T-helper 17 cell (primary cell): ENCODE data around the gene PLBD1. TPM values are rescaled to one million over a fixed set of nuclear protein-coding genes. Genes with fewer than 3 reads are reported as not detected.

ENCODE experiments used
- ATAC-seq: fragments of 150-1000 bp; cut with Tn5 transposase; 2 replicates; pipeline ENCODE4 v1.10.0; 2021; ENCODE audit warnings: mild to moderate bottlenecking, moderate library complexity
- DNase-seq, 3 donors: peaks; one replicate each; pipeline versions ENCODE4 v3.0.0 to v3.0.0-alpha.2; 2020 to 2021
- H3K9me3 ChIP-seq: one replicate; pipeline ENCODE4 v1.7.0; 2013; ENCODE audit warnings: low read length, mild to moderate bottlenecking; ENCODE audit not compliant: control insufficient read depth, poor library complexity, severe bottlenecking
- H3K27ac Mint-ChIP-seq: one replicate; pipeline ENCODE4 v1.8.0; 2022; ENCODE audit warnings: mild to moderate bottlenecking, moderate library complexity, mixed read lengths
- H3K27me3 Mint-ChIP-seq: one replicate; pipeline ENCODE4 v1.8.0; 2022; ENCODE audit warnings: mixed read lengths
- H3K36me3 Mint-ChIP-seq: one replicate; pipeline ENCODE4 v1.8.0; 2022; ENCODE audit warnings: low read depth, mixed read lengths
- H3K4me1 Mint-ChIP-seq: one replicate; pipeline ENCODE4 v1.8.0; 2022; ENCODE audit warnings: mild to moderate bottlenecking, mixed read lengths
- H3K4me3 Mint-ChIP-seq: one replicate; pipeline ENCODE4 v1.8.0; 2022; ENCODE audit warnings: mild to moderate bottlenecking, moderate library complexity, mixed read lengths
- total RNA-seq, 4 donors: library from RNA in 2 of 4; stranded (reverse) in 2 of 4; gene quantifications; one replicate each; pipeline ENCODE4 v1.2.3 and lab custom pipeline; 2022 to 2026

The PLBD1 gene
- total RNA-seq, result 1 to 10 TPM; 1.8 to 5.1 TPM
- total RNA-seq (lab: John Stamatoyannopoulos, UW), result 0.23 to 0.90 reads per million in 2 donors

DNA sequence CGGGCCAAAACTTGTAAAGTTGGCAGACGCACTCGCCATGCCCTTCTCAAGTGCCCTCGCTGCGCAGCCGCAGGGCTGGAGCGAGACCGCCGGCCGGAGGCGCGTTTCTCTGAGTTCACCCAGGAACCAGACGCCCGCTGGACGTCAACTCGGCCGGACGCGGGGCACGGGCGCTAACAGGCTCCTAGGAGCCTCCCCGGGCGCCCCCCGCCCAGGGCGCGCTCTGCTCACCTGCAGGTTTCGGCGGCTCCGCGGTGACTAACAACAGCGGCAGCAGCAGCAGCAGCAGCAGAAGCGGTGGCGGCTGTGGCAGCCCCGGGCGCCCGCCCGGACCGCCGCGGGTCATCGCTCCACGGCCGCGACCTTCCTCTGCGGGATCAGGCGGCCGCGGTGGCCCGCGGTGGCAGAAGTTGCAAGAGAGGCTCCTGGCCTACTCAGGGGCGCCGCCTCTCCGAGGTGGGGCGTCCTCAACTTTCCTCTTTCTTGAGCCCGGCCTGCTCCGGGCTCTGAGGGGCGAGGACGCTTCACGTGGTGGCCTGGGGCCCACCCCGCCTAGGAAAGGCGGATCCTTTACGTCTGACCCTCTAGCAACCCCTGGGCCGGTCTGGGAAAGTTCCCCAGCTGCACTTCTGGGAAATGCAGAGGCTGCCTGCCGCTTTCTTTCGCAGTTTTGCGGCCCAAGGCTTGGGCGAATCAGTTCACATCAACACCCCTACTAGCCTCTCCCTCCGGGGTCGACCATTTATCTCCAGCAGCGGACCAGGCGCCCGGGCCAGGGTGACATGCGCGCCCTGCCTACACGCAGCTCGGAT, at the start of gene PLBD1:
Gene PLBD1, minus strand, starts transcription at position 533 of the 812 bp plus-strand sequence. Its CDS starts 187 bp downstream, at position 346.
- peaks cover 2% of the 10 kb centered on the region for H3K36me3 Mint-ChIP-seq
- H3K9me3 ChIP-seq, result no peaks in the 10 kb centered on the region
- H3K4me1 Mint-ChIP-seq, result peaks cover 4% of the 10 kb centered on the region
- peaks cover 43% of the 10 kb centered on the region for H3K27me3 Mint-ChIP-seq
- ATAC-seq, result peak; percentile 39
- H3K27ac Mint-ChIP-seq, result no peak within 1 kb of the TSS
- DNase-seq, result no peak
- peak within 1 kb of the TSS; percentile 55 for H3K4me3 Mint-ChIP-seq

DNA sequence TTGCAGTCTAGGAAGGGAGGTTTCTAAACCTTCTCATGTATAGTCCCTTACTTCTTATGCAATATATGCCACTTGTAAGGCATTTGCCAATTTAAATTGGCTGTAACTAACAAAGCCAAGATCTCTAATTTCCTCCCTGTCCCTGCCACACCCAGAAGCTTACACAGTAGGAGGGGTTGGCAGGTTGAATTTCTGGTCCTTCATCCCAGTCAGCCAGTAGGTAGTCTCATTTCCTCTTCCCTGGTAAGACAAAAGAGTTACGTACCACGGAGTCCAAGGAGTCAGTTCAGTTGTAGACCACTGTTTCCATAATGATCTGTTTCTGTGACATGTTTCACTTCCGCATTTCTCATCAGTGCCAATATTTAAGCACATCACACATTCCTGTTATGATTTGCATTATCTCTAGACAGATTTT, 47.0 kb upstream of the PLBD1 start:
- H3K9me3 ChIP-seq, result peaks cover 4% of the 10 kb centered on the region
- Mint-ChIP-seq H3K27ac (no peak overlapping the region), H3K4me3 (peak overlapping the region; percentile 36), H3K27me3 (peaks cover 30% of the 10 kb centered on the region), H3K4me1 (peaks cover 8% of the 10 kb centered on the region), H3K36me3 (no peaks in the 10 kb centered on the region)
- ATAC-seq (peak; percentile 33), DNase-seq (no peak)

DNA sequence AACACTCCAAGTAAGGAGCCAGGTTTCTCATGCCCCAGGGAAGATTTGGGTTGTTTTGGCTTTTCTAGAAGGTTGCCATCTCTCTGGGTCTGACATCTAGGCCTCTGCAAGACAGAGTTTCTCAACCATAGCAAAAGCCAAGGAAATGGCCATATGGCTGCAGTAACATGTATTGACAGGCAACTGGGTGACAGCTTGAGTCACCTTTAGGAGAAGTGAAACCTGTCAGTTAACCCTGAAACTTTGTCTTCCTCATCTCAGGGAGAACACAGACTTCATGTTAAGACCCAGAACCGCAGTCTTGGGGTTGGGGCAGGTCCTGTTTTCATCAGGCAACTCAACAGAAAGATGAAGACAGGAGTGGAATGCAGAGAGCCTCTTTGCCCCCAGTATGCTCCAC, 46.0 kb upstream of the PLBD1 start:
- peaks cover 4% of the 10 kb centered on the region for H3K9me3 ChIP-seq
- Mint-ChIP-seq H3K27me3 (peaks cover 21% of the 10 kb centered on the region), H3K36me3 (no peaks in the 10 kb centered on the region), H3K4me1 (peaks cover 2% of the 10 kb centered on the region), H3K4me3 (no peak overlapping the region), H3K27ac (no peak overlapping the region)
- DNase-seq (no peak), ATAC-seq (peak; percentile 67)

- no peak for ATAC-seq
- no peak for DNase-seq
- peaks cover 4% of the 10 kb centered on the region for H3K9me3 ChIP-seq
- Mint-ChIP-seq H3K4me1 (no peaks in the 10 kb centered on the region), H3K27me3 (peaks cover 18% of the 10 kb centered on the region), H3K36me3 (no peaks in the 10 kb centered on the region), H3K4me3 (no peak overlapping the region), H3K27ac (no peak overlapping the region)
Measured at GRCh38 chr12:14612898-14613445, 45.3 kb upstream of the PLBD1 start.

DNA sequence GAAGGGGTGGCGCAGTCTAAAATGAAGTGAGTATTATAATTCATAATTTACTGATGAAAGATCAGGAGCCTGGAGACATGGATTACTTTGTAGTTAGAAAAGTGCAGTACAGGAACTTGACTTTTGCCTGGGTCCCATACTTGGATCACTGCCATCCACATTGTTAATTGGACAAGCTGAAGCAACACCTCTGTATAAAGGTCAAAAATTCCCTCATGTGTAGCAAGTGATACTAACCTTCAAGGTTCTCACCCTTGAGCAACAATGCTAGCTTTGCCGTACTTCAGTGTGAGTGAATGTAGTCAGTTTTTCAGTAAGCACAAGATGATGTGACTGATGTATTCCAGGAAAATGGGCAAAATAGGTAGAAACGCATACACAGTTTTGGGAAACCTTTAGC, 44.6 kb upstream of the PLBD1 start:
- H3K27ac Mint-ChIP-seq, result no peak overlapping the region
- ATAC-seq (no peak), DNase-seq (no peak)
- H3K4me1 Mint-ChIP-seq, result no peaks in the 10 kb centered on the region
- no peaks in the 10 kb centered on the region for H3K36me3 Mint-ChIP-seq
- peaks cover 4% of the 10 kb centered on the region for H3K9me3 ChIP-seq
- no peak overlapping the region for H3K4me3 Mint-ChIP-seq
- H3K27me3 Mint-ChIP-seq, result peaks cover 15% of the 10 kb centered on the region

- no peak for DNase-seq
- no peak overlapping the region for H3K27ac Mint-ChIP-seq
- no peak for ATAC-seq
- no peaks in the 10 kb centered on the region for H3K36me3 Mint-ChIP-seq
- H3K4me1 Mint-ChIP-seq, result no peaks in the 10 kb centered on the region
- no peak overlapping the region for H3K4me3 Mint-ChIP-seq
- H3K9me3 ChIP-seq, result peaks cover 5% of the 10 kb centered on the region
- peaks cover 15% of the 10 kb centered on the region for H3K27me3 Mint-ChIP-seq
Measured at GRCh38 chr12:14611640-14612203, 44.0 kb upstream of the PLBD1 start.

DNA sequence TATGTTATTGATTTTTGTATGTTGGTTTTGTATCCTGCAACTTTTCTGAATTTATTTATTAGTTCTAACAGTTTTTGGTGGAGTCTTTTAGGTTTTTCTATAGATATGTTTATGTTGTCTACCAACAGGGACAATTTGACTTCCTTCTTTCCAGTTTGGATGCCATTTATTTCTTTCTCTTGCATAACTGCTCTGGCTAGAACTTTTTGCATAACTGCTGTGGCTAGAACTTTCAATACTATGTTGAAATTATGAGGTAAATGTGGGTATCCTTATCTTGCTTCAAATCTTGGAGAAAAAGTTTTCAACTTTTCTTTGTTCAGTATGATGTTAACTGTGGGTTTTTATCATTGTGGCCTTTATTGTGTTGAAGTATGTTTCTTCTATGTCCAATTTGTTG, 39.9 kb upstream of the PLBD1 start:
- no peak for DNase-seq
- H3K27ac Mint-ChIP-seq, result no peak overlapping the region
- no peaks in the 10 kb centered on the region for H3K4me1 Mint-ChIP-seq
- H3K27me3 Mint-ChIP-seq, result no peaks in the 10 kb centered on the region
- peaks cover 4% of the 10 kb centered on the region for H3K36me3 Mint-ChIP-seq
- no peak for ATAC-seq
- no peak overlapping the region for H3K4me3 Mint-ChIP-seq
- H3K9me3 ChIP-seq, result peaks cover 9% of the 10 kb centered on the region

DNA sequence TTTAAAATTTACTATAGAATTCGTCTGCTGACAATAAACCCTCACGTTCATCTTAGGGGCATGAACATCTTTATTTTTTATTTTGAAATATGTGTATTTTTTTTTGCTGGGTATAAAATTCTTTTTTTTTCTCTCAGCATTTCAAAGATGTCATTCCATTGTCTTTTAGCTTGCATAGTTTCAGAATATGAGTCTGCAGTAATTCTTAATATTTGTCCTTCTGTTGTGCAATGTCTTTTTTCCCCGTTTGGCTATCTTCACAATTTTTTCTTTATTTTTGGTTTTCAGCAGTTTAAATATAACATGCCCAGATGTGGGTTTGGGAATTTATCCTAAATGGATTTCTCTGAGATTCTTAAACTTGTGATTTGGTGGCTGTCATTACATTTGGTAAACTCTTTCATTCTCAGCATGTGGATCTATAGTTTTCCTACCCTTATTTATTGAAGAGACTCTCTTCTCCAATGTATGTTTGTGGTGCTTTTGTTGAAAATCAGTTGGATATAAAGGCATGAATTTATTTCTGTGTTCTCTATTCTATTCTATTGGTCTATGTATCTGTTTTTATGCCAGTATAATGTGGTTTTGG, 37.8 kb upstream of the PLBD1 start:
- H3K4me3 Mint-ChIP-seq, result no peak overlapping the region
- H3K9me3 ChIP-seq, result peaks cover 4% of the 10 kb centered on the region
- H3K4me1 Mint-ChIP-seq, result no peaks in the 10 kb centered on the region

DNA sequence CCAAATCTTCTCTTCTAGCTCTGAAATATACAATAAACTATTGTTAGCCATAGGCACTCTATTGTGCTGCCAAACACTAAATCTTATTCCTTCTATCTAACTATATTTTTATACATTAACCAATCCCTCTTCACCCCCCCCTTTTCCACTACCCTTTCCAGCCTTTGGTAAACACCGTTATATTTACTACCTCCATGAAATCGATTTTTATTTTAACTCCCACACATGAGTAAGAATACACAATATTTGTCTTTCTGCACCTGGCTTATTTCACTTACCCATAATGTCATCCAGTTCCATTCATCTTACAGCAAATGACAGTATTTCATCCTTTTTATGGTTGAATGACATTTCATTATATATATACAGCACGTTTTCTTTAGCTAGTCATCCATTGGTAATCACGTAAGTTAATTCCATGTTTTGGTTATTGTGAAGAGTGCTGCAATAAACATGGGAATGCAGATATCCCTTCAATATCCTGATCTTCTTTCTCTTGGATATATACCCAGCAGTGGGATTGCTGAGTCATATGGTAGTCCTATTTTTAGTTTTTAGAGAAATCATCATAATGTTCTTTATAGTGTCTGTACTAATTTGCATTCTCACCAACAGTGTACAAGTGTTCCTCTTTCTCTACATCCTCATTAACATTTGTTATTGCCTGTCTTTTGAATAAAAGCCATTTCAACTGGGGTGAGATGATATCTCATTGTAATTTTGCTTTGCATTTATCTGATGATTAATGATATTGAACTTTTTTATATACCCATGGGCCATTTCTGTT, 34.2 kb upstream of the PLBD1 start:
- Mint-ChIP-seq H3K4me1 (no peaks in the 10 kb centered on the region), H3K27me3 (no peaks in the 10 kb centered on the region), H3K36me3 (peaks cover 4% of the 10 kb centered on the region), H3K27ac (no peak overlapping the region), H3K4me3 (no peak overlapping the region)
- peaks cover 4% of the 10 kb centered on the region for H3K9me3 ChIP-seq
- ATAC-seq, result no peak
- no peak for DNase-seq

More for the DNA sequence above, 37.8 kb upstream of the PLBD1 start:
- peaks cover 4% of the 10 kb centered on the region for H3K36me3 Mint-ChIP-seq
- no peak overlapping the region for H3K27ac Mint-ChIP-seq
- DNase-seq (no peak), ATAC-seq (no peak)
- H3K27me3 Mint-ChIP-seq, result no peaks in the 10 kb centered on the region

GRCh38 chr12:14597480-14597879, 29.8 kb upstream of the PLBD1 start:
- DNase-seq, result no peak
- Mint-ChIP-seq H3K4me3 (no peak overlapping the region), H3K27ac (no peak overlapping the region), H3K4me1 (no peaks in the 10 kb centered on the region), H3K27me3 (no peaks in the 10 kb centered on the region), H3K36me3 (no peaks in the 10 kb centered on the region)
- no peak for ATAC-seq
- no peaks in the 10 kb centered on the region for H3K9me3 ChIP-seq

DNA sequence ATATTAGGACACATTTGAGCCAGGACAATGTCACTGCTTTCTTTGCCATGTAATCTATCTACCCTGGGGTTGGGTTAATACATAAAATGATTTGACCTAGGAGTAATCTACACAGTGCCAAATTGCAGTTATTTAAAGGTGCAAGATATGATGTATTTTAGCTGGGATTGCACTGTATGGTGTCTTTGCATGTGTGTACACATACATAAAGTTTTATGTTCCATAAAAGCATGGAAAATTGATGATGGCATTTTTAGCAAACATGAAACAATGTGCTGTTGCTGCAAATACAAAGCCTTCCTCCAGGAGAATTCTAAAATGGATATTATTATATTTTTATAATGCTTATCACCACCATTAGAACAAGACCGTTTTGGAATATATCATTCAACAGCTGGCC, 24.0 kb upstream of the PLBD1 start:
- H3K27me3 Mint-ChIP-seq, result no peaks in the 10 kb centered on the region
- ATAC-seq, result no peak
- no peak overlapping the region for H3K27ac Mint-ChIP-seq
- no peak for DNase-seq
- no peaks in the 10 kb centered on the region for H3K9me3 ChIP-seq
- H3K4me1 Mint-ChIP-seq, result no peaks in the 10 kb centered on the region
- no peak overlapping the region for H3K4me3 Mint-ChIP-seq
- no peaks in the 10 kb centered on the region for H3K36me3 Mint-ChIP-seq

- H3K4me3 Mint-ChIP-seq, result no peak overlapping the region
- no peaks in the 10 kb centered on the region for H3K9me3 ChIP-seq
- no peak for ATAC-seq
- no peaks in the 10 kb centered on the region for H3K36me3 Mint-ChIP-seq
- no peaks in the 10 kb centered on the region for H3K27me3 Mint-ChIP-seq
- DNase-seq, result no peak
- no peaks in the 10 kb centered on the region for H3K4me1 Mint-ChIP-seq
- no peak overlapping the region for H3K27ac Mint-ChIP-seq
Measured at GRCh38 chr12:14589169-14590004, 21.7 kb upstream of the PLBD1 start.
